HG03565 (cell line): ENCODE measurements around the gene CDA.

Source experiments
- ATAC-seq: cut with Tn5 transposase; IDR thresholded peaks from one replicate; pipeline ENCODE4 v1.9.1; 2021; ENCODE audit warnings: mild to moderate bottlenecking, moderate library complexity; ENCODE audit not compliant: unreplicated experiment

CDA gene

DNA sequence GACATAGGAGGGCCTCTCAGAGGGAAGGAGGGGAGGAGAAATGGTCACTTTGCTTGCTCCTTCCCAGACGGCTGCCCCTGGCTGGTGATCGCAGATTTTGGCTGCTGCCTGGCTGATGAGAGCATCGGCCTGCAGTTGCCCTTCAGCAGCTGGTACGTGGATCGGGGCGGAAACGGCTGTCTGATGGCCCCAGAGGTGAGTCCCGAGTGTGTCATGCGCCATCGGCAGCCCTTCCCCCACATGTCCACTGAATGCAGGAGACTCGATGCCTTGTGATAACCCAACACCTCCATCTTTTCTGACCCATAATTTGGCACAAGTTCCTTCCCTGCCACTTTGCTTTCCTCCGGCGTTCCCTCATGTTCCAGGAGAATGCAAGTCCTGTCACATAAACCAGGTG lies 59.5 kb downstream of the CDA start:
- ATAC-seq = no peak

DNA sequence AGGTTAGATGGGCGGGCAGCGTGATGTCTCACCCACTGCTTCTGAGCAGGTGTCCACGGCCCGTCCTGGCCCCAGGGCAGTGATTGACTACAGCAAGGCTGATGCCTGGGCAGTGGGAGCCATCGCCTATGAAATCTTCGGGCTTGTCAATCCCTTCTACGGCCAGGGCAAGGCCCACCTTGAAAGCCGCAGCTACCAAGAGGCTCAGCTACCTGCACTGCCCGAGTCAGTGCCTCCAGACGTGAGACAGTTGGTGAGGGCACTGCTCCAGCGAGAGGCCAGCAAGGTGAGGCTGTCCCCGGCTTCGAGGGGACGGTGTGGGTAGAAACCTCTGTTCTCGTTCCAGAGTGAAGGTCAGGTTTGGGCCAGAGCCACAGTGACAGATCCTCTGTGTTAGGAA lies 60.0 kb downstream of the CDA start:
- no peak for ATAC-seq

- no peak for ATAC-seq
These were observed 63.4 kb downstream of the CDA start for GRCh38 chr1:20652300-20652699.

GRCh38 chr1:20654104-20654690 lies 65.3 kb downstream of the CDA start:
- no peak for ATAC-seq

GRCh38 chr1:20657024-20657423 lies 68.1 kb downstream of the CDA start:
- no peak for ATAC-seq

GRCh38 chr1:20658166-20658915 lies 69.4 kb downstream of the CDA start:
- no peak for ATAC-seq

DNA sequence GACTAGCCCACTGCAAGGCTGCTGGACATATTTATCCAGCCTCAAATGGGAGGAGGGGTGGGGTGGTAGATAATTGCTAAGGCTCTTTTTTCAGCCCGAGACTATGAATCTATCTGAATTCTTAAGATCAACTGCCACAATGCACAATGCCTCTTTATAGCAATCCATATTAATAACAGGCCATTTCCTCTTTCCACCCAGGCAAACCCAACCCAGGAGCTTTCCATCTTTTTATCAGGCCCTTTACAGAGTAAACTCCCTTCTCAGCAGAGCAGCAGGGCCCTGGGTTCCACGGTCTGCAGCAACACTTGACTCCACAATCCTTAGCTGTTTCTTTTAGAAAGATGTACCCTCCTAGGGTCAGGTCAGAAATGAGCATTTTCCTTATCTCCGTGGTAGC lies 71.5 kb downstream of the CDA start:
- ATAC-seq = no peak

DNA sequence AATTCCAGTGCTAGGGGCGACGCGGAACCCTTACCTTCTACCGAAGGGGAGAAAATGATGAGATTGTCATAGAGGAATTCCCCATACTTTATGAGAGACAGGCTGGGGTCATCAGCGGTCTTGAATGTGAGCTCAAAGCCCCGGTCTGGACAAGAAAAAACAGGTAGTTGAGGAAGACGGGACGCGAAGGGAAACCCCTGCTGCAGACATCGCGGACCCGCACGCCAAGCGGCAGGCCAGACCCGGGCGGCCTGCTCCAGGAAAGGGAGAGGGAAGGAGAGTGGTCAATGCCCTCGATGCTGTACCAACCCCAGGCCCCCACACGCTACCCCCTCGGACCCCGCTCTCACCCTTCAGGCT lies 71.9 kb downstream of the CDA start:
- no peak for ATAC-seq

GRCh38 chr1:20661207-20662109 lies 72.6 kb downstream of the CDA start, which contains the start of gene DDOST:
TSS of gene DDOST (minus strand) at chr1:20661369. CDS start at chr1:20661350, 19 bp downstream.
- peak; percentile 89 for ATAC-seq

GRCh38 chr1:20662110-20662475 lies 73.2 kb downstream of the CDA start:
- ATAC-seq = no peak

GRCh38 chr1:20663365-20663764 lies 74.5 kb downstream of the CDA start:
- ATAC-seq = no peak

DNA sequence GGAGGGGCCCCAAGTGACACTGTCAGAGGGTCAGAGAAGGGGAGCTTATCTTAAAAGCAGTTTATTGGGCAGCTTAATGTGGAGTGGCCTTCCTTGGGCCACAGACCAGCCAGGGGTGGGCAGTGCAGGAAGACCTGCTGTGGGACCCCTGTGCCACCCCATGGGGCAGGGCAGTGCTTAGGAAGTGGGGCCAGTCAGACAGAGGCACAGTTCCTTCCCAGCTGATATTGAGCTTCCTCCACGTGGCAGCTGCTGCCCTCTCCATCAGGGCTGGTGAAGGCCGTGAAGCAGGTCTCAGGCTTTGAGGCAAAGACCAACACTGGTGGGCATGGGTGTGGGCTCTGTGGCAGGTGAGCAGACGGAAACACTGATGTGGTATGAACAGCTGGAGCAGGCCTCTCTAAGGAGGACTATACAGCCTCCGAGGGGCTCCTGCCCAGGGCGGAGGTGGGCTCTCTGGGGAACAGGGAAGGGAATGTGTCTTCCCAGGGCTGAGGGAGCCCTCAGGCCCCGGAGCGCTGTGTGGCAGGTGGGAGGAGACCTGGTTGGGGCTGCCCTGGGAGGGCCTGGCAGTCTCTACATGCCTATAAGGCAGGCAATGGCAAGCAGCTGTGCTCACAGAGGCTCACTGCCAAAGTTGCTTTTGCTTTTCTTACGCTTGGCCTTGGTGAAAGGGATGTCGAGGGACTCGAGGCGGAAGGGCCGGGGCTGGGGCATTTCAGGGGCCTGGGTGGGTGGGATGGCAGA lies 75.2 kb downstream of the CDA start:
- ATAC-seq = no peak

- ATAC-seq = no peak
These were observed 76.8 kb downstream of the CDA start for GRCh38 chr1:20665726-20666125.

- no peak for ATAC-seq
These were observed 77.2 kb downstream of the CDA start for GRCh38 chr1:20666146-20666545.

DNA sequence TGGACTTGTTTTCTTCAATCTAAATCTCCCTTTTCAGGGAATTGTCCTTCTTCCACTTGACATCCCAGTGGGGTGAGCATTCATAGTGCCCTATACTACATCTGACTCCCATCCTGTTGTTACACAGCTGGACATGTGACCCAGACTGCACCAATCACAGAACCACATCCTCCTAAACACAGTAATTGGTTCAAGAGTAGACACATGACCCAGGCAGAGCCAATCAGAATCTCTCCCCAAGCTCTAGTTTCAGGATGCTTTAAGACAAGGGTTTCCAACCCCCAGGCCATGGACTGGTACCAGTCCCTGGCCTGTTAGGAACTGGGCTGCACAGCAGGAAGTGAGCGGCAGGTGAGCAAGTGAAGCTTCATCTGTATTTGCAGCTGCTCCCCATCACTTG lies 77.9 kb downstream of the CDA start:
- ATAC-seq = no peak
